H9 (cell line): Measurements from ENCODE around the gene WDR89. TPM values are rescaled to one million over a fixed set of nuclear protein-coding genes. Genes with fewer than 3 reads are reported as not detected.

Experiments
- DNase-seq: peaks from one replicate; pipeline ENCODE4 v3.0.0-alpha.2; 2017
- H2AFZ ChIP-seq: one replicate; pipeline ENCODE4 v1.6.1; 2013; ENCODE audit warnings: mild to moderate bottlenecking, low read length, control low read depth, moderate library complexity
- H2AK5ac ChIP-seq: 2 replicates; pipeline ENCODE4 v1.6.1; 2013; ENCODE audit warnings: low read length, control low read depth, mixed read lengths; ENCODE audit not compliant: insufficient read length
- H2BK120ac ChIP-seq: one replicate; pipeline ENCODE4 v1.6.1; 2013; ENCODE audit warnings: low read depth, mild to moderate bottlenecking, low read length, control low read depth, inconsistent platforms; ENCODE audit not compliant: poor library complexity, severe bottlenecking
- H2BK12ac ChIP-seq: 2 replicates; pipeline ENCODE4 v1.6.1; 2013; ENCODE audit warnings: low read length, control low read depth, mixed read lengths, low read depth; ENCODE audit not compliant: insufficient read length
- H2BK15ac ChIP-seq: 2 replicates; pipeline ENCODE4 v1.6.1; 2013; ENCODE audit warnings: low read depth, low read length, control low read depth
- H2BK20ac ChIP-seq: one replicate; pipeline ENCODE4 v1.6.1; 2013; ENCODE audit warnings: low read depth, mild to moderate bottlenecking, low read length, control low read depth, inconsistent platforms; ENCODE audit not compliant: poor library complexity, severe bottlenecking
- H2BK5ac ChIP-seq: 2 replicates; pipeline ENCODE4 v1.6.1; 2013; ENCODE audit warnings: low read length, control low read depth, mixed read lengths; ENCODE audit not compliant: insufficient read length
- H3K14ac ChIP-seq: 2 replicates; pipeline ENCODE4 v1.6.1; 2013; ENCODE audit warnings: low read length, control low read depth; ENCODE audit not compliant: insufficient read depth
- H3K18ac ChIP-seq: 2 replicates; pipeline ENCODE4 v1.6.1; 2013; ENCODE audit warnings: low read depth, mild to moderate bottlenecking, mixed read lengths, low read length, control low read depth; ENCODE audit not compliant: insufficient read length
- H3K23ac ChIP-seq: 2 replicates; pipeline ENCODE4 v1.6.1; 2013; ENCODE audit warnings: low read length, control low read depth, mixed read lengths, low read depth; ENCODE audit not compliant: insufficient read length
- H3K23me2 ChIP-seq: 2 replicates; pipeline ENCODE4 v1.6.1; 2013; ENCODE audit warnings: low read depth, mild to moderate bottlenecking, mixed read lengths, low read length, control low read depth; ENCODE audit not compliant: insufficient read length, poor library complexity, severe bottlenecking
- H3K27ac ChIP-seq: 2 replicates; pipeline ENCODE4 v1.5.1; 2013; ENCODE audit warnings: low read length, control low read depth, mixed read lengths, low read depth; ENCODE audit not compliant: insufficient read length
- H3K27me3 ChIP-seq: 2 replicates; pipeline ENCODE4 v1.6.1; 2013; ENCODE audit warnings: low read length, control low read depth, inconsistent platforms; ENCODE audit not compliant: insufficient read depth
- H3K4ac ChIP-seq: 2 replicates; pipeline ENCODE4 v1.6.1; 2013; ENCODE audit warnings: low read depth, mild to moderate bottlenecking, control low read depth, inconsistent platforms, low read length, moderate library complexity
- H3K4me1 ChIP-seq: 2 replicates; pipeline ENCODE4 v1.6.1; 2013; ENCODE audit warnings: low read length, control low read depth, inconsistent platforms; ENCODE audit not compliant: insufficient read depth
- H3K4me2 ChIP-seq: 2 replicates; pipeline ENCODE4 v1.6.1; 2013; ENCODE audit warnings: low read length, control low read depth, mixed read lengths; ENCODE audit not compliant: insufficient read length, insufficient read depth
- H3K56ac ChIP-seq: 2 replicates; pipeline ENCODE4 v1.6.1; 2013; ENCODE audit warnings: low read depth, mild to moderate bottlenecking, mixed read lengths, low read length, control low read depth; ENCODE audit not compliant: insufficient read length
- H3K79me1 ChIP-seq: 2 replicates; pipeline ENCODE4 v1.6.1; 2013; ENCODE audit warnings: low read depth, mild to moderate bottlenecking, moderate library complexity, low read length, control low read depth, inconsistent platforms; ENCODE audit not compliant: insufficient read depth, poor library complexity, severe bottlenecking
- H3K79me2 ChIP-seq: 2 replicates; pipeline ENCODE4 v1.6.1; 2013; ENCODE audit warnings: low read length, control low read depth, inconsistent platforms; ENCODE audit not compliant: insufficient read depth
- H3K9ac ChIP-seq: 2 replicates; pipeline ENCODE4 v1.6.1; 2013; ENCODE audit warnings: low read length, control low read depth, mixed read lengths; ENCODE audit not compliant: insufficient read length; ENCODE audit errors: extremely low read depth
- H3K9me3 ChIP-seq: one replicate; pipeline ENCODE4 v1.6.1; 2013; ENCODE audit warnings: low read depth, low read length, inconsistent platforms; ENCODE audit not compliant: control insufficient read depth
- H3T11ph ChIP-seq: one replicate; pipeline ENCODE4 v1.6.1; 2013; ENCODE audit warnings: mild to moderate bottlenecking, low read length, control low read depth, inconsistent platforms
- H4K20me1 ChIP-seq: one replicate; pipeline ENCODE4 v1.6.1; 2013; ENCODE audit not compliant: control insufficient read depth, insufficient read length, insufficient read depth
- H4K5ac ChIP-seq: 2 replicates; pipeline ENCODE4 v1.6.1; 2013; ENCODE audit warnings: low read depth, mild to moderate bottlenecking, mixed read lengths, low read length, control low read depth; ENCODE audit not compliant: insufficient read length
- H4K8ac ChIP-seq: replicated peaks from 2 replicates; pipeline ENCODE4 v1.6.1; 2013; ENCODE audit warnings: low read length, control low read depth, mixed read lengths, low read depth; ENCODE audit not compliant: insufficient read length
- H4K91ac ChIP-seq: 2 replicates; pipeline ENCODE4 v1.6.1; 2013; ENCODE audit warnings: low read depth, mild to moderate bottlenecking, moderate library complexity, mixed read lengths, low read length, control low read depth; ENCODE audit not compliant: insufficient read length
- H3K27ac Mint-ChIP-seq, 3 experiments: 2 replicates in 2 of 3; 3 replicates in 1 of 3; pipeline ENCODE4 v1.8.0; 2020 to 2021; ENCODE audit warnings: mixed read lengths in 3 of 3, mild to moderate bottlenecking in 1 of 3, moderate library complexity in 1 of 3
- H3K27me3 Mint-ChIP-seq: 2 replicates; pipeline ENCODE4 v1.8.0; 2021; ENCODE audit warnings: low read depth, mild to moderate bottlenecking, moderate library complexity, mixed read lengths
- H3K36me3 Mint-ChIP-seq, 3 experiments: 2 replicates in 2 of 3; 3 replicates in 1 of 3; pipeline ENCODE4 v1.8.0; 2020 to 2021; ENCODE audit warnings: low read depth in 3 of 3, mixed read lengths in 3 of 3; ENCODE audit not compliant: insufficient read depth in 1 of 3
- H3K4me1 Mint-ChIP-seq, 2 experiments: 2 replicates each; pipeline ENCODE4 v1.8.0; 2020; ENCODE audit warnings: mixed read lengths in 2 of 2
- H3K4me3 Mint-ChIP-seq, 2 experiments: 2 replicates in 1 of 2; 3 replicates in 1 of 2; pipeline ENCODE4 v1.8.0; 2020 to 2021; ENCODE audit warnings: mild to moderate bottlenecking in 2 of 2, mixed read lengths in 2 of 2, moderate library complexity in 1 of 2
- H3K9me3 Mint-ChIP-seq, 2 experiments: 2 replicates in 1 of 2; 3 replicates in 1 of 2; pipeline ENCODE4 v1.8.0; 2020; ENCODE audit warnings: mild to moderate bottlenecking in 2 of 2, mixed read lengths in 2 of 2, moderate library complexity in 1 of 2
- WGBS: extraction: QIAGEN DNeasy Blood & Tissue Kit; methylation state at CpG from one replicate; pipeline ENCODE4 v1.1.7; 2013; ENCODE audit warnings: missing lambda C conversion rate, low lambda C conversion rate, mixed read lengths; ENCODE audit not compliant: insufficient read length; ENCODE audit errors: extremely low coverage; 5-methylcytosine and 5-hydroxymethylcytosine counted together
- total RNA-seq: library from RNA; stranded (reverse); gene quantifications from 2 replicates; pipeline ENCODE4 v1.2.1, GENCODE V29; 2021
- TF ChIP-seq, protein P1 (sequence below): fragments of 200-600 bp; sonication (generic); conservative IDR thresholded peaks from 3 replicates; pipeline ENCODE4 v1.8.0; 2021; ENCODE audit warnings: antibody characterized with exemption, mild to moderate bottlenecking

Gene WDR89
- total RNA-seq, 1 experiment from 2014 or later, result 24.0 TPM

GRCh38 chr14:63551332-63551731 lies 90.3 kb downstream of the WDR89 start:
- H2AFZ ChIP-seq, result no peak overlapping the region

More at GRCh38 chr14:63551332-63551731, 90.3 kb downstream of the WDR89 start:
- no peak overlapping the region for H3K14ac ChIP-seq
- H2BK5ac ChIP-seq, result no peak overlapping the region
- H3K4ac ChIP-seq, result no peak overlapping the region
- no peak overlapping the region for H2AK5ac ChIP-seq
- no peak overlapping the region for H3K4me3 Mint-ChIP-seq
- TF ChIP-seq, protein P1, sequence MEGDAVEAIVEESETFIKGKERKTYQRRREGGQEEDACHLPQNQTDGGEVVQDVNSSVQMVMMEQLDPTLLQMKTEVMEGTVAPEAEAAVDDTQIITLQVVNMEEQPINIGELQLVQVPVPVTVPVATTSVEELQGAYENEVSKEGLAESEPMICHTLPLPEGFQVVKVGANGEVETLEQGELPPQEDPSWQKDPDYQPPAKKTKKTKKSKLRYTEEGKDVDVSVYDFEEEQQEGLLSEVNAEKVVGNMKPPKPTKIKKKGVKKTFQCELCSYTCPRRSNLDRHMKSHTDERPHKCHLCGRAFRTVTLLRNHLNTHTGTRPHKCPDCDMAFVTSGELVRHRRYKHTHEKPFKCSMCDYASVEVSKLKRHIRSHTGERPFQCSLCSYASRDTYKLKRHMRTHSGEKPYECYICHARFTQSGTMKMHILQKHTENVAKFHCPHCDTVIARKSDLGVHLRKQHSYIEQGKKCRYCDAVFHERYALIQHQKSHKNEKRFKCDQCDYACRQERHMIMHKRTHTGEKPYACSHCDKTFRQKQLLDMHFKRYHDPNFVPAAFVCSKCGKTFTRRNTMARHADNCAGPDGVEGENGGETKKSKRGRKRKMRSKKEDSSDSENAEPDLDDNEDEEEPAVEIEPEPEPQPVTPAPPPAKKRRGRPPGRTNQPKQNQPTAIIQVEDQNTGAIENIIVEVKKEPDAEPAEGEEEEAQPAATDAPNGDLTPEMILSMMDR, result no peak
- H4K5ac ChIP-seq, result no peak overlapping the region
- H3K27ac ChIP-seq, result no peak overlapping the region
- H2BK15ac ChIP-seq, result no peak overlapping the region
- no peak overlapping the region for H3K23ac ChIP-seq
- no peak overlapping the region for H2BK12ac ChIP-seq
- no peaks in the 10 kb centered on the region for H3K9me3 ChIP-seq
- H3K79me2 ChIP-seq, result no peaks in the 10 kb centered on the region
- no peaks in the 10 kb centered on the region for H3K36me3 Mint-ChIP-seq
- H2BK20ac ChIP-seq, result no peak overlapping the region
- H3K9me3 Mint-ChIP-seq, result peaks cover 0 to 2% of the 10 kb centered on the region in 2 experiments; a peak in 1 of 5 replicates
- no peaks in the 10 kb centered on the region for H3K27me3 ChIP-seq
- H3K79me1 ChIP-seq, result no peaks in the 10 kb centered on the region
- no peaks in the 10 kb centered on the region for H4K20me1 ChIP-seq
- no peaks in the 10 kb centered on the region for H3K4me1 Mint-ChIP-seq
- no peaks in the 10 kb centered on the region for H3K4me1 ChIP-seq
- no peak overlapping the region for H3K4me2 ChIP-seq
- no CpG with 5 or more reads among the region's 3 CpGs for WGBS
- H3T11ph ChIP-seq, result no peak overlapping the region
- no peaks in the 10 kb centered on the region for H3K27me3 Mint-ChIP-seq
- H4K8ac ChIP-seq, result no peak overlapping the region
- H3K23me2 ChIP-seq, result no peaks in the 10 kb centered on the region
- H3K9ac ChIP-seq, result no peak overlapping the region
- DNase-seq, result no peak
- no peak overlapping the region for H2BK120ac ChIP-seq
- no peak overlapping the region for H3K18ac ChIP-seq
- peak overlapping the region in 1 of 3 experiments; percentile 75; a peak in 1 of 7 replicates for H3K27ac Mint-ChIP-seq
- H4K91ac ChIP-seq, result no peak overlapping the region
- no peak overlapping the region for H3K56ac ChIP-seq
